K562 (cell line): Measurements from ENCODE around the gene KNDC1. TPM values are rescaled to one million over a fixed set of nuclear protein-coding genes. Genes with fewer than 3 reads are reported as not detected.

Experiments
- ATAC-seq: fragments of 200-7000 bp; cut with Tn5 transposase; 3 replicates; pipeline ENCODE4 v1.9.1; 2020; ENCODE audit warnings: moderate library complexity
- BruUV-seq: library from RNA; stranded (reverse); fragments of 400-500 nt; replicated peaks from 2 replicates; lab custom pipeline; 2021; lab: Mats Ljungman, UMichigan
- CTCF ChIA-PET: fragments of 300-600 bp; formaldehyde crosslinking; extraction: SDS; loops from one replicate; lab custom pipeline; 2021; ENCODE audit warnings: low intra/inter-chr PET ratio; lab: Yijun Ruan, JAX
- POLR2A ChIA-PET: fragments of 300-600, 350-650 bp; sonication (Branson Sonifier 250); formaldehyde crosslinking; extraction: SDS; loops from one replicate; lab custom pipeline; 2021; ENCODE audit warnings: antibody characterized with exemption, inconsistent platforms; lab: Yijun Ruan, JAX
- DNase-seq, 4 experiments: peaks; one replicate each; pipeline versions ENCODE4 v3.0.0 to v3.0.0-alpha.2; 2011 to 2018; ENCODE audit warnings: low spot score in 3 of 4, mixed read lengths in 3 of 4; ENCODE audit errors: extremely low read depth in 1 of 4
- FAIRE-seq: peaks from 2 replicates; lab custom pipeline; 2011; peaks lifted over from hg19 to GRCh38; lab: Jason Lieb, UNC
- H2AFZ ChIP-seq: 2 replicates; pipeline ENCODE4 v1.6.0; 2011; ENCODE audit warnings: low read depth, low read length, control low read depth, inconsistent platforms
- H3K27ac ChIP-seq: fragments of 200-600 bp; 3 replicates; pipeline ENCODE4 v1.8.0; 2011; ENCODE audit warnings: low read depth, mild to moderate bottlenecking, control low read depth, inconsistent platforms, low read length, moderate library complexity, mixed read lengths; ENCODE audit errors: extremely low read depth
- H3K27me3 ChIP-seq, 2 experiments: fragments of 300-600 bp in 1 of 2; 2 replicates in 1 of 2; 3 replicates in 1 of 2; pipeline versions ENCODE4 v1.6.0 to v1.8.0; 2011; ENCODE audit warnings: inconsistent platforms in 2 of 2, low read length in 2 of 2, mild to moderate bottlenecking in 1 of 2, mixed read lengths in 1 of 2, moderate library complexity in 1 of 2; ENCODE audit not compliant: control insufficient read depth in 2 of 2, insufficient read depth in 2 of 2
- H3K36me3 ChIP-seq: fragments of 300-600 bp; 3 replicates; pipeline ENCODE4 v1.8.0; 2011; ENCODE audit warnings: mild to moderate bottlenecking, low read length, inconsistent platforms; ENCODE audit not compliant: control insufficient read depth, insufficient read depth
- H3K4me1 ChIP-seq, 2 experiments: fragments of 200-600 bp in 1 of 2; replicated peaks in 1 of 2; 2 replicates in 1 of 2; 3 replicates in 1 of 2; pipeline versions ENCODE4 v1.5.1 to v1.8.0; 2011; ENCODE audit warnings: inconsistent platforms in 2 of 2, low read length in 2 of 2, mild to moderate bottlenecking in 1 of 2, mixed read lengths in 1 of 2, moderate library complexity in 1 of 2; ENCODE audit not compliant: control insufficient read depth in 2 of 2, insufficient read depth in 2 of 2
- H3K4me2 ChIP-seq: 2 replicates; pipeline ENCODE4 v1.6.1; 2011; ENCODE audit warnings: low read length, control low read depth, inconsistent platforms, mixed read lengths; ENCODE audit not compliant: insufficient read depth
- H3K4me3 ChIP-seq: fragments of 200-600 bp; sonication (generic), shearing (Covaris generic); 2 replicates; pipeline ENCODE4 v1.5.1; 2016; ENCODE audit warnings: control low read depth, inconsistent platforms
- H3K79me2 ChIP-seq: fragments of 200-600 bp; 3 replicates; pipeline ENCODE4 v1.8.0; 2011; ENCODE audit warnings: low read length, inconsistent platforms; ENCODE audit not compliant: control insufficient read depth, insufficient read depth
- H3K9ac ChIP-seq, 2 experiments: 2 replicates each; pipeline versions ENCODE4 v1.6.0 to v1.6.1; 2011; ENCODE audit warnings: low read depth in 2 of 2, low read length in 2 of 2, control low read depth in 1 of 2, inconsistent platforms in 1 of 2, mild to moderate bottlenecking in 1 of 2, mixed read lengths in 1 of 2; ENCODE audit not compliant: insufficient read depth in 1 of 2
- H3K9me1 ChIP-seq: one replicate; pipeline ENCODE4 v1.6.0; 2011; ENCODE audit warnings: inconsistent platforms, mild to moderate bottlenecking, low read length, moderate library complexity; ENCODE audit not compliant: control insufficient read depth, insufficient read depth
- H3K9me3 ChIP-seq: replicated peaks from 2 replicates; pipeline ENCODE4 v1.5.1; 2011; ENCODE audit warnings: low read depth, low read length, inconsistent platforms; ENCODE audit not compliant: control insufficient read depth, insufficient read depth
- H4K20me1 ChIP-seq: replicated peaks from 2 replicates; pipeline ENCODE4 v1.6.1; 2011; ENCODE audit warnings: low read length, inconsistent platforms, mixed read lengths; ENCODE audit not compliant: control insufficient read depth, insufficient read depth
- CBX2 ChIP-seq: fragments of 200-600 bp; sonication (generic); IDR thresholded peaks from one replicate; pipeline ENCODE4 v1.6.1; 2012; ENCODE audit warnings: mild to moderate bottlenecking, low read length, inconsistent platforms; ENCODE audit not compliant: insufficient read depth, poor library complexity, severe bottlenecking
- NFE2 ChIP-seq: IDR thresholded peaks from 2 replicates; pipeline ENCODE4 v1.6.1; 2014; ENCODE audit warnings: antibody characterized with exemption, low read depth
- PHF20 ChIP-seq: fragments of 450-650 bp; IDR thresholded peaks from 2 replicates; pipeline ENCODE4 v1.6.1; 2018; ENCODE audit not compliant: partially characterized antibody
- RAD51 ChIP-seq: fragments of 450-650 bp; IDR thresholded peaks from 2 replicates; pipeline ENCODE4 v1.7.1; 2016; ENCODE audit warnings: low read depth, mild to moderate bottlenecking, borderline replicate concordance
- TAF9B ChIP-seq: fragments of 450-650 bp; IDR thresholded peaks from 2 replicates; pipeline ENCODE4 v1.6.1; 2018; ENCODE audit warnings: mild to moderate bottlenecking; ENCODE audit not compliant: partially characterized antibody
- TCF7 ChIP-seq: sonication (generic); IDR thresholded peaks from 2 replicates; pipeline ENCODE4 v1.6.1; 2016; ENCODE audit warnings: antibody characterized with exemption, borderline replicate concordance
- TGIF2 ChIP-seq: sonication (generic); formaldehyde crosslinking; IDR thresholded peaks from 2 replicates; pipeline ENCODE4 v1.8.1; 2022; ENCODE audit warnings: mild to moderate bottlenecking, missing genetic modification reagents, moderate library complexity
- WGBS: fragments of 100-300 bp; shearing (Covaris generic); methylation state at CpG from one replicate; pipeline ENCODE4 v1.1.6; 2016; ENCODE audit warnings: low coverage, mixed read lengths; ENCODE audit not compliant: insufficient coverage; ENCODE audit errors: missing lambda C conversion rate; 5-methylcytosine and 5-hydroxymethylcytosine counted together
- in situ Hi-C: fragments of 300-500 bp; cut with MboI; formaldehyde crosslinking; loops from 4 replicates; pipeline ENCODE4 v1.15.0; 2018; ENCODE audit warnings: inconsistent platforms, mixed read lengths
- intact Hi-C: fragments of 100-400 bp; cut with micrococcal nuclease; formaldehyde crosslinking; loops from 2 replicates; pipeline ENCODE4 v1.14.2; 2022
- polyA plus RNA-seq, 8 experiments: library from polyadenylated mRNA; depleted of rRNA in 4 of 8; stranded (reverse) in 5 of 8; unstranded in 3 of 8; fragments of >200 nt; fragmentation: Nextera tagmentation in 2 of 8; fragmentation: Illumina TruSeq in 1 of 8; extraction: Ambion mirVana in 2 of 8; extraction: Trizol in 1 of 8; gene quantifications; 2 replicates each; pipeline versions ENCODE4 v1.2.1 to v1.2.3, GENCODE V29; 2011 to 2014; ENCODE audit warnings: inconsistent platforms in 1 of 8, missing spikeins in 1 of 8
- total RNA-seq, 7 experiments: library from RNA; depleted of rRNA in 6 of 7; stranded (reverse); fragments of >200 nt in 6 of 7; fragmentation: Illumina TruSeq in 2 of 7; extraction: Trizol in 2 of 7; gene quantifications; 2 replicates each; pipeline versions ENCODE4 v1.2.1 to v1.2.3, GENCODE V29; 2011 to 2021; ENCODE audit warnings: low replicate concordance in 1 of 7
- TF ChIP-seq, protein P1 (sequence below): sonication (generic); formaldehyde crosslinking; IDR thresholded peaks from 2 replicates; pipeline ENCODE4 v1.9.0; 2022; ENCODE audit warnings: mild to moderate bottlenecking, missing genetic modification reagents
- TF ChIP-seq, protein P2 (sequence below), 2 experiments: IDR thresholded peaks; 2 replicates each; pipeline ENCODE4 v1.6.1; 2011; ENCODE audit warnings: borderline replicate concordance in 1 of 2, control low read depth in 1 of 2, low read depth in 1 of 2, low read length in 1 of 2, mild to moderate bottlenecking in 1 of 2, mixed read lengths in 1 of 2, moderate library complexity in 1 of 2; ENCODE audit not compliant: insufficient read depth in 1 of 2, insufficient read length in 1 of 2, poor library complexity in 1 of 2, severe bottlenecking in 1 of 2; ENCODE audit errors: extremely low read depth in 1 of 2
- TF ChIP-seq, protein P3 (sequence below): sonication (generic); formaldehyde crosslinking; IDR thresholded peaks from 2 replicates; pipeline ENCODE4 v1.5.0; 2020; ENCODE audit warnings: missing genetic modification reagents

Gene KNDC1
- total and polyA plus RNA-seq, 9 of the 15 experiments (the other 6 are each of a cell fraction or from before 2014, with no cell fraction given), result 0.07 to 0.26 (median 0.11) TPM; not detected in 6

DNA sequence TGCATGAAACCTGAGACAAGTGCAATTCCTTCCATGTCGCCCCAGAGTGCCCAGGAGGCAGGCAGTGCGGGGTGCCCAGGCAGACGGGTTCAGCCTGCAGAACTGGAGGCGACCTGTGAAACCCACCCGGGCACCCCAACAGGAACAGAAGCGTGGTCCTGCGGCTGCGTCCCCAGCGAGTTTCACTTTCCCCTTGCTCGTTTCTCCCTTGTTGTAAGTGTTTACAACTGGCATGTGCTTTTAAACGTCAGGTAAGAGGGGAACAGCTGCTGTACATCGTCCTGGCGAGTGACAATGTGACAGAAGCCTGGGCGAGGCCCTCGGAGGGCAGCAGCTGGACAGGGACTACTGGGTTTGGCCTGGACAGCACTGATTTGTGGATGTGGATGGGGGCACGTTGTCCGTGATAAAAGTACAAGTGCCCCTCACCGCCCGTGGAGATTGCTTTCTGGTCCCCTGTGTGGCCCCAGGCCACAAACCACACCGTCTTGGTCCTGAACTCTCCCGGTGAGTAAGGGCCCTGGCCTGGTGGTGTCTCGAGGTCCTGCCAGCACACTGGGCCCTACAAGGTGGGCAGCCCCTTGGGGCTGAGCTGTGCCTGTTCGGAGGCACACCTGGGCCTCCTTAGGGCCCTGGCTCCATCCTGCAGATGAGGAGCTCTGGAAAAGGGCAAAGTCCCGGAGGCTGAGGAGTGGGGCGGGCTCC, 81.6 kb downstream of the KNDC1 start:
- POLR2A ChIA-PET, result interaction anchor here (0.5 to 0.6 kb wide), 2 partner anchors 29 to 79 kb away, joined by 3 read pairs; no protein-coding TSS in a partner anchor
- CTCF ChIA-PET, result no interaction called here
- Histone ChIP-seq H2AFZ (no peak overlapping the region), H3K9me3 (no peaks in the 10 kb centered on the region), H3K4me3 (no peak overlapping the region), H3K79me2 (no peaks in the 10 kb centered on the region), H4K20me1 (no peaks in the 10 kb centered on the region), H3K4me1 (peaks cover 19 to 78% of the 10 kb centered on the region in 2 experiments), H3K27ac (no peak overlapping the region), H3K4me2 (no peak overlapping the region), H3K9ac (peak overlapping the region in 1 of 2 experiments; percentile 58; a peak in 1 of 4 replicates), H3K9me1 (no peaks in the 10 kb centered on the region), H3K36me3 (no peaks in the 10 kb centered on the region), H3K27me3 (no peaks in the 10 kb centered on the region)
- intact Hi-C loops (no loop called here), in situ Hi-C loops (no loop called here)
- DNase-seq (no peak), ATAC-seq (no peak), FAIRE-seq (no peak)
- BruUV-seq, result no TSS peak
- TF ChIP-seq TCF7, result no peak
- 58% methylated on average over 11 of the region's 25 CpGs for WGBS

DNA sequence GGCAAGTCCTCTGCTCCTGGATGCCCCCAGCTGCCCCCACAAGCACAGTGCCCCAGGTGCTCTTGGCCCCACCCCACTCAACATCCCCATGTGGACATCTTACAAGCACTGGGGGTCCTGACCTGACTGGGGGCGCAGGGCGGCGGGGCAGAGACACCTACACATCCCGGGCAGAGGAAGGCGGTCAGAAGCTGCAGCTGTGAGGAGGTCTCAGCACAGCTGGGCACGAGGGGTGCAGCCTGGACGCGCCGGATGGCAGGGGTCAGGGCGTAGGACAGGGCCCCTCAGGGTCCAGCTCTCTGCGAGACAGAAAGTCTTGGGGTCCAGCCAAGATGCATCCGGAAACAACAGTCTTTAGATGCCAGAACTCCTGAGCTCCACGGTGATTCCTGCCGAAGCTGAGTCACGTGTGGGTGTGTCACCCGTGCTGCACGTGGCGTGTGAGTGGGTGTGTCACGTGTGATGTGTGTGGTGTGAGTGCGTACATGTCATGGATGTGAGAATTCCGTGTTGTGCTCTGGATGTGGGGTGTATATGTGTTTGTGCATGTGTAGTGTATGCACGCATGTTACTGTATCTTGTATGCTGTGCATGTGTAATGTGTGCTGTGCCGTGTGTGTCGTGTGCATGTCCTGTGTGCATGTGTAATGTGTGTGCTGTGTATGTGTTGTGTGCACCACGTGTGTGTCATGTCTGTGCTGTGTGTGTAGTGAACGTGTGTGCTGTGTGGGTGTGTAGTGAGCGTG, 82.8 kb downstream of the KNDC1 start:
- CTCF ChIA-PET, result no interaction called here
- in situ Hi-C loops, result no loop called here
- TF ChIP-seq TGIF2, result no peak
- peak; percentile 76; the same call in 1 of the 2 replicates for TF ChIP-seq RAD51
- peak; percentile 66 for TF ChIP-seq PHF20
- TF ChIP-seq TAF9B, result peak; percentile 54
- TF ChIP-seq NFE2, result peak; percentile 52; the same call in 1 of the 2 replicates
- TF ChIP-seq, protein P1, sequence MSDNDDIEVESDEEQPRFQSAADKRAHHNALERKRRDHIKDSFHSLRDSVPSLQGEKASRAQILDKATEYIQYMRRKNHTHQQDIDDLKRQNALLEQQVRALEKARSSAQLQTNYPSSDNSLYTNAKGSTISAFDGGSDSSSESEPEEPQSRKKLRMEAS (CRISPR knock-in tag), result peak; percentile 80
- TF ChIP-seq, protein P2, sequence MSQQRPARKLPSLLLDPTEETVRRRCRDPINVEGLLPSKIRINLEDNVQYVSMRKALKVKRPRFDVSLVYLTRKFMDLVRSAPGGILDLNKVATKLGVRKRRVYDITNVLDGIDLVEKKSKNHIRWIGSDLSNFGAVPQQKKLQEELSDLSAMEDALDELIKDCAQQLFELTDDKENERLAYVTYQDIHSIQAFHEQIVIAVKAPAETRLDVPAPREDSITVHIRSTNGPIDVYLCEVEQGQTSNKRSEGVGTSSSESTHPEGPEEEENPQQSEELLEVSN (IDR thresholded peaks at IDR 0.05; ENCODE audit: borderline replicate concordance in 1 of 2, extremely low read depth in 1 of 2, insufficient read depth in 1 of 2, insufficient read length in 1 of 2, low read depth in 1 of 2, low read length in 1 of 2, poor library complexity in 1 of 2, severe bottlenecking in 1 of 2), result peak in 1 of 2 experiments; percentile 30
- TF ChIP-seq, protein P3, sequence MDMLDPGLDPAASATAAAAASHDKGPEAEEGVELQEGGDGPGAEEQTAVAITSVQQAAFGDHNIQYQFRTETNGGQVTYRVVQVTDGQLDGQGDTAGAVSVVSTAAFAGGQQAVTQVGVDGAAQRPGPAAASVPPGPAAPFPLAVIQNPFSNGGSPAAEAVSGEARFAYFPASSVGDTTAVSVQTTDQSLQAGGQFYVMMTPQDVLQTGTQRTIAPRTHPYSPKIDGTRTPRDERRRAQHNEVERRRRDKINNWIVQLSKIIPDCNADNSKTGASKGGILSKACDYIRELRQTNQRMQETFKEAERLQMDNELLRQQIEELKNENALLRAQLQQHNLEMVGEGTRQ, result peak; percentile 77
- TF ChIP-seq CBX2, result no peak

More for the DNA sequence above, 82.8 kb downstream of the KNDC1 start:
- intact Hi-C loops, result no loop called here
- Histone ChIP-seq H3K27me3 (no peaks in the 10 kb centered on the region), H3K4me1 (peaks cover 26 to 83% of the 10 kb centered on the region in 2 experiments), H3K4me3 (no peak overlapping the region), H3K4me2 (no peak overlapping the region; the same call in 1 of the 2 replicates), H4K20me1 (no peaks in the 10 kb centered on the region), H2AFZ (no peak overlapping the region), H3K9ac (peak overlapping the region in 1 of 2 experiments; percentile 68; a peak in 2 of 4 replicates), H3K36me3 (no peaks in the 10 kb centered on the region), H3K9me1 (no peaks in the 10 kb centered on the region), H3K9me3 (no peaks in the 10 kb centered on the region), H3K27ac (no peak overlapping the region; the same call in 2 of the 3 replicates), H3K79me2 (no peaks in the 10 kb centered on the region)
- BruUV-seq, result no TSS peak
- POLR2A ChIA-PET, result interaction anchor here (0.8 to 0.9 kb wide), 2 partner anchors 16 to 18 kb away, joined by 3 to 4 read pairs; no protein-coding TSS in a partner anchor
- DNase-seq (peak in 1 of 4 experiments; percentile 32), ATAC-seq (no peak), FAIRE-seq (peak; percentile 15)
- WGBS, result 45% methylated on average over 20 of the region's 27 CpGs
